Measurements from ENCODE around the gene AK2.

- TF ChIP-seq CTCF (IDR thresholded peaks at IDR 0.05; ENCODE audit: extremely low read depth in 1 of 2, insufficient read depth in 1 of 2, low read depth in 1 of 2, low read length in 2 of 2): no peak
- no peak for TF ChIP-seq MAX (IDR thresholded peaks at IDR 0.05; ENCODE audit: insufficient read depth, insufficient read length)
- no peak for TF ChIP-seq EZH2 (IDR thresholded peaks at IDR 0.05; ENCODE audit: borderline replicate concordance, low read depth, low read length, severe bottlenecking)
- TF ChIP-seq POLR2AphosphoS5 (IDR thresholded peaks at IDR 0.05; ENCODE audit: insufficient read depth, low read depth, low read length): no peak
- no peak for TF ChIP-seq POLR2A (IDR thresholded peaks at IDR 0.05; ENCODE audit: low read depth, low read length)
- TF ChIP-seq JUN (IDR thresholded peaks at IDR 0.05; ENCODE audit: borderline replicate concordance, insufficient read depth, insufficient read length, low read depth): no peak
Measured at GRCh38 chr1:33018112-33018511, 18.6 kb downstream of the AK2 start.
